Right cardiac atrium (tissue), 5 donors: ENCODE data around the gene DMPK. TPM values are rescaled to one million over a fixed set of nuclear protein-coding genes. Genes with fewer than 3 reads are reported as not detected.

ENCODE experiments used
- ATAC-seq, 2 donors: fragments of 200-7000 bp; cut with Tn5 transposase; one replicate each; pipeline versions ENCODE4 v1.8.0 to v1.9.1; 2020; ENCODE audit warnings: moderate library complexity in 2 of 2, mild to moderate bottlenecking in 1 of 2
- DNase-seq, 3 donors: peaks; one replicate each; pipeline ENCODE4 v3.0.0-alpha.2; 2020
- H3K27ac ChIP-seq: one replicate; pipeline ENCODE4 v1.5.1; 2013; ENCODE audit warnings: mild to moderate bottlenecking, low read length, control low read depth, moderate library complexity
- H3K27me3 ChIP-seq: one replicate; pipeline ENCODE4 v1.6.1; 2013; ENCODE audit not compliant: control insufficient read depth, insufficient read depth
- H3K4me1 ChIP-seq: one replicate; pipeline ENCODE4 v1.6.1; 2013; ENCODE audit warnings: low read length; ENCODE audit not compliant: control insufficient read depth, insufficient read depth
- H3K4me3 ChIP-seq: one replicate; pipeline ENCODE4 v1.5.1; 2013; ENCODE audit warnings: low read length, control low read depth
- H3K9me3 ChIP-seq: one replicate; pipeline ENCODE4 v1.6.1; 2013; ENCODE audit warnings: low read length; ENCODE audit not compliant: control insufficient read depth
- WGBS: extraction: QIAGEN DNeasy Blood & Tissue Kit; methylation state at CpG from one replicate; pipeline ENCODE4 v1.1.7; 2013; 5-methylcytosine and 5-hydroxymethylcytosine counted together
- intact Hi-C, 4 donors: fragments of 100-400 bp; cut with DNase I; formaldehyde crosslinking; loops; one replicate each; pipeline versions ENCODE4 v1.11.0 to v1.14.0; 2022 to 2023
- long read RNA-seq, 4 donors: library from polyadenylated mRNA; unstranded; transcript quantifications; one replicate each; pipeline ENCODE4 v2.0.0, GENCODE V29; 2020 to 2021
- polyA plus RNA-seq: library from polyadenylated mRNA; stranded (reverse); fragments of 200-250 nt; gene quantifications from one replicate; pipeline ENCODE4 v1.2.3, GENCODE V29; 2013
- total RNA-seq, 4 donors: library from RNA; stranded (reverse); fragmentation: NEBNext Ultra II Directional; extraction: Animal tissue kit (Norgen Biotek cat#: 25700); gene quantifications; one replicate each; pipeline ENCODE4 v1.2.1, GENCODE V29; 2021
- donor health status: healthy with polysubstance abuse.
- donor health status: DM: no; HTN: yes; CAD: no.
- donor health status: DM: no; HTN: no; CAD: no.
- donor health status: DM: no; HTN: yes; CAD: no; lungs with severe emphysema.
- donor health status: DM: yes; HTN: yes; CAD: no.

DMPK gene, protein sequence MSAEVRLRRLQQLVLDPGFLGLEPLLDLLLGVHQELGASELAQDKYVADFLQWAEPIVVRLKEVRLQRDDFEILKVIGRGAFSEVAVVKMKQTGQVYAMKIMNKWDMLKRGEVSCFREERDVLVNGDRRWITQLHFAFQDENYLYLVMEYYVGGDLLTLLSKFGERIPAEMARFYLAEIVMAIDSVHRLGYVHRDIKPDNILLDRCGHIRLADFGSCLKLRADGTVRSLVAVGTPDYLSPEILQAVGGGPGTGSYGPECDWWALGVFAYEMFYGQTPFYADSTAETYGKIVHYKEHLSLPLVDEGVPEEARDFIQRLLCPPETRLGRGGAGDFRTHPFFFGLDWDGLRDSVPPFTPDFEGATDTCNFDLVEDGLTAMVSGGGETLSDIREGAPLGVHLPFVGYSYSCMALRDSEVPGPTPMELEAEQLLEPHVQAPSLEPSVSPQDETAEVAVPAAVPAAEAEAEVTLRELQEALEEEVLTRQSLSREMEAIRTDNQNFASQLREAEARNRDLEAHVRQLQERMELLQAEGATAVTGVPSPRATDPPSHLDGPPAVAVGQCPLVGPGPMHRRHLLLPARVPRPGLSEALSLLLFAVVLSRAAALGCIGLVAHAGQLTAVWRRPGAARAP
- total RNA-seq, result 100 to 1,000 TPM; 220 to 304 (median 288) TPM
- polyA plus RNA-seq, result 395 TPM
- long read RNA-seq, donor 1, transcript DMPK-205 (15 exons, 2,548 nt), result minor isoform, 18 of 701 reads
- long read RNA-seq, donor 1, transcript DMPK-204 (15 exons, 2,754 nt), result minor isoform, 25 of 701 reads
- long read RNA-seq, donor 1, transcript DMPK-201 (15 exons, 2,787 nt), result major isoform, 108 of 701 reads
- long read RNA-seq, donor 1, transcript DMPK-203 (13 exons, 1,982 nt), result minor isoform, 40 of 701 reads
- long read RNA-seq, donor 1, partial matches to known transcripts, result 140 of 701 reads
- long read RNA-seq, donor 1, other reads (novel, unspliced or antisense), result 346 of 701 reads
- long read RNA-seq, donor 2, transcript DMPK-204 (15 exons, 2,754 nt), result minor isoform, 20 of 405 reads
- long read RNA-seq, donor 2, transcript DMPK-205 (15 exons, 2,548 nt), result minor isoform, 16 of 405 reads
- long read RNA-seq, donor 2, transcript DMPK-215 (1 exons, 1,410 nt), result minor isoform, 16 of 405 reads
- long read RNA-seq, donor 2, transcript DMPK-201 (15 exons, 2,787 nt), result major isoform, 81 of 405 reads
- long read RNA-seq, donor 2, partial matches to known transcripts, result 67 of 405 reads
- long read RNA-seq, donor 2, other reads (novel, unspliced or antisense), result 187 of 405 reads
- long read RNA-seq, donor 3, transcript DMPK-215 (1 exons, 1,410 nt), result minor isoform, 5 of 311 reads
- long read RNA-seq, donor 3, transcript DMPK-220 (16 exons, 2,503 nt), result major isoform, 6 of 311 reads
- long read RNA-seq, donor 3, partial matches to known transcripts, result 48 of 311 reads
- long read RNA-seq, donor 3, other reads (novel, unspliced or antisense), result 251 of 311 reads
- long read RNA-seq, donor 4, transcript DMPK-203 (13 exons, 1,982 nt), result minor isoform, 18 of 403 reads
- long read RNA-seq, donor 4, transcript DMPK-204 (15 exons, 2,754 nt), result minor isoform, 17 of 403 reads
- long read RNA-seq, donor 4, transcript DMPK-215 (1 exons, 1,410 nt), result minor isoform, 13 of 403 reads
- long read RNA-seq, donor 4, transcript DMPK-201 (15 exons, 2,787 nt), result major isoform, 70 of 403 reads
- long read RNA-seq, donor 4, partial matches to known transcripts, result 73 of 403 reads
- long read RNA-seq, donor 4, other reads (novel, unspliced or antisense), result 199 of 403 reads

DNA sequence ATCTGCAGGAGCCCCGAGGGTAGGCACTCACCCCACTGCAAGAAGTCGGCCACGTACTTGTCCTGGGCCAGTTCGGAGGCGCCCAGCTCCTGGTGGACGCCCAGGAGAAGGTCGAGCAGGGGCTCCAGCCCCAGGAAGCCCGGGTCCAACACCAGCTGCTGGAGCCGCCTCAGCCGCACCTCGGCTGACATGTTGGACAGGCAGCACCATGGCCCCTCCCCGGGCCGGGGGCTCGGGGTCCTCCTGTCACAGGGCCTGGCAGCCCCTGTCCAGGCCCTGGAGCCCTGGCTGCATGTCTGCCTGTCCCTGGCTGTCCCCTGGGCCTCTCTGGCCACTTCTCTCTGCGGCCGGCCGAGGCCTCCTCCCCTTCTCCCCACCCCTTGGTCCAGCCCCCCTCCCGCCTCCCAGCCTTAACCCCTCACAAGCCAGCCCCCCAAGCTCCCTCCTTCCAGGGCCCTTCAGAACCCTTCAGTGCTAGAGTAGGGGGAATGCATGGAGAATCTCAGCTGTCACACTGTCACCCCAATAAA is at the start of gene DMPK:
Gene DMPK, minus strand, starts transcription at position 329 of the 530 bp plus-strand sequence. Its CDS starts 138 bp downstream, at position 191.
- Histone ChIP-seq H3K4me3 (peak within 1 kb of the TSS; percentile 50), H3K27me3 (no peaks in the 10 kb centered on the region), H3K4me1 (peaks cover 3% of the 10 kb centered on the region), H3K9me3 (no peaks in the 10 kb centered on the region), H3K27ac (peak within 1 kb of the TSS; percentile 94)
- intact Hi-C loops, result no loop called here
- WGBS, result 14% methylated on average over 18 of the region's 18 CpGs
- peak; percentile 63 to 74 for ATAC-seq
- peak; percentile 71 to 92 (median 87) for DNase-seq

- no peaks in the 10 kb centered on the region for H3K27me3 ChIP-seq
- no peak overlapping the region for H3K27ac ChIP-seq
- no peak overlapping the region for H3K4me3 ChIP-seq
- no peaks in the 10 kb centered on the region for H3K4me1 ChIP-seq
- WGBS, result 92% methylated on average over 16 of the region's 16 CpGs
- ATAC-seq (no peak), DNase-seq (no peak)
- H3K9me3 ChIP-seq, result no peaks in the 10 kb centered on the region
- intact Hi-C loops, result no loop called here
Observed at GRCh38 chr19:45828945-45829344, 46.7 kb upstream of the DMPK start.

GRCh38 chr19:45828523-45828922 is 46.2 kb upstream of the DMPK start:
- 89% methylated on average over 9 of the region's 9 CpGs for WGBS
- H3K9me3 ChIP-seq, result no peaks in the 10 kb centered on the region
- intact Hi-C loops, result no loop called here
- no peaks in the 10 kb centered on the region for H3K4me1 ChIP-seq
- DNase-seq, result no peak
- ATAC-seq, result no peak
- no peak overlapping the region for H3K27ac ChIP-seq
- no peak overlapping the region for H3K4me3 ChIP-seq
- no peaks in the 10 kb centered on the region for H3K27me3 ChIP-seq

DNA sequence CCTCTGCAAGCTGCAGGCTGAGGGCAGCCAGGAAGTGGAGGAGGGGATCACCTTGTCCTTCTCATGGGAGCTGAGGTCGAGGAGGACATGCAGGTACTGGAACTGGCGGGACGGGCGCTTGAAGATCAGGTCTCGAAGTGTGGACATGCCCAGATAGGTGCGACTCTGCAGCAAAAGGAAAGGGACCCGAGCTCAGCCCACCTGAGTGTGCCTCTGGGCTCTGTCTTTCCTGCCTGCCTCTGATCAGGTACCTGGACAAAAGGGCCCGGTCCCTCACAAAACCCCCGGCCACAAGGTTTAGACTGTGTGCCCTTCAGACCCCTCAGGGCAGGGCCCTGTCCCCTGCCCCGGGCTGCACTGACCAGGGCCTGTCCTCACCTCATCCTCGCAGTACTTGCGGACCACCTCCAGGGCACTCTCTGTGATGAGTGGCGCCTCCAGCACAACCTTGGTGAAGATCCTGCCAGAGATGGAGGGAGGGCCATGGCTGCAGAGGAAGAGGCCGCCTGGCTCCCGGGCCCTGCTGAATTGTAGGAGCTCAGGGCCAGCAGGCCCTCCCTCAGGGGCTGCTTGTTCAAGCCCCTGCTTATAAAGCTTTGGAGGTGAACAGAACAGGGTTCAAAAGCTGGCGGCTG is 45.3 kb upstream of the DMPK start:
- intact Hi-C loops, result no loop called here
- Histone ChIP-seq H3K9me3 (no peaks in the 10 kb centered on the region), H3K4me1 (no peaks in the 10 kb centered on the region), H3K27me3 (no peaks in the 10 kb centered on the region), H3K27ac (no peak overlapping the region), H3K4me3 (no peak overlapping the region)
- WGBS, result 92% methylated on average over 16 of the region's 16 CpGs
- DNase-seq (no peak), ATAC-seq (no peak)

GRCh38 chr19:45826934-45827333 is 44.6 kb upstream of the DMPK start:
- no peaks in the 10 kb centered on the region for H3K4me1 ChIP-seq
- H3K27me3 ChIP-seq, result no peaks in the 10 kb centered on the region
- no peaks in the 10 kb centered on the region for H3K9me3 ChIP-seq
- ATAC-seq, result no peak
- DNase-seq, result no peak
- intact Hi-C loops, result no loop called here
- no peak overlapping the region for H3K27ac ChIP-seq
- no peak overlapping the region for H3K4me3 ChIP-seq
- 87% methylated on average over 11 of the region's 11 CpGs for WGBS

GRCh38 chr19:45825917-45826893 is 43.9 kb upstream of the DMPK start:
- WGBS, result 91% methylated on average over 22 of the region's 22 CpGs
- H3K9me3 ChIP-seq, result no peaks in the 10 kb centered on the region
- no peak for ATAC-seq
- H3K4me1 ChIP-seq, result no peaks in the 10 kb centered on the region
- no peaks in the 10 kb centered on the region for H3K27me3 ChIP-seq
- no peak for DNase-seq
- intact Hi-C loops, result no loop called here
- no peak overlapping the region for H3K4me3 ChIP-seq
- H3K27ac ChIP-seq, result no peak overlapping the region

DNA sequence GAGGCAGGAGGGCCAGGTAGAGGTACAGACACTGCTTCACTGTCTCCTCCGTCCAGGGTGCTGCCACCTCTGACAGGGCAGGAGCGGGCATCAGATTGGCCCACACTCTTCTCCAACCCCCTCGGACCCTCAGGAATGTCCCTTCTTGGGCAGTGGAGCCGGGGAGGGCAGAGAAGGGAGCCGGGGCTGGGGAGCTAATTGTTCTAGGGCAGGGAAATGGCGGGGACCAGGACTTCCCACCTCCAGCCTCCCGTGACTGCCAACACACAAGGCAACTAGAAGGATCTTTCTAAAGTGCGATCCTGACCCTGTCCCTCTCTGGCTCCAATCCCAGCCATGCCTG is 42.9 kb upstream of the DMPK start:
- no peaks in the 10 kb centered on the region for H3K4me1 ChIP-seq
- H3K27me3 ChIP-seq, result no peaks in the 10 kb centered on the region
- 90% methylated on average over 8 of the region's 8 CpGs for WGBS
- no peaks in the 10 kb centered on the region for H3K9me3 ChIP-seq
- intact Hi-C loops, result no loop called here
- no peak overlapping the region for H3K27ac ChIP-seq
- DNase-seq, result no peak
- ATAC-seq, result no peak
- H3K4me3 ChIP-seq, result no peak overlapping the region

- 91% methylated on average over 26 of the region's 26 CpGs for WGBS
- H3K27ac ChIP-seq, result no peak overlapping the region
- intact Hi-C loops, result no loop called here
- no peaks in the 10 kb centered on the region for H3K9me3 ChIP-seq
- H3K4me1 ChIP-seq, result no peaks in the 10 kb centered on the region
- ATAC-seq (no peak), DNase-seq (no peak)
- H3K4me3 ChIP-seq, result no peak overlapping the region
- H3K27me3 ChIP-seq, result no peaks in the 10 kb centered on the region
Observed at GRCh38 chr19:45824531-45825262, 42.4 kb upstream of the DMPK start.
